Choroid plexus epithelial cell (primary cell): ENCODE data around the gene ZIC5.

ENCODE experiments used
- DNase-seq: peaks from one replicate; pipeline ENCODE4 v3.0.0-alpha.2; 2010; ENCODE audit warnings: low read depth
- H3K4me3 ChIP-seq: 2 replicates; pipeline ENCODE4 v1.5.1; 2011; ENCODE audit warnings: low read depth, mild to moderate bottlenecking, control low read depth, low read length, moderate library complexity
- CTCF ChIP-seq: conservative IDR thresholded peaks from 2 replicates; pipeline ENCODE4 v1.5.1; 2011; ENCODE audit warnings: low read depth, mild to moderate bottlenecking, control low read depth, inconsistent platforms, low read length, moderate library complexity

Gene ZIC5

DNA sequence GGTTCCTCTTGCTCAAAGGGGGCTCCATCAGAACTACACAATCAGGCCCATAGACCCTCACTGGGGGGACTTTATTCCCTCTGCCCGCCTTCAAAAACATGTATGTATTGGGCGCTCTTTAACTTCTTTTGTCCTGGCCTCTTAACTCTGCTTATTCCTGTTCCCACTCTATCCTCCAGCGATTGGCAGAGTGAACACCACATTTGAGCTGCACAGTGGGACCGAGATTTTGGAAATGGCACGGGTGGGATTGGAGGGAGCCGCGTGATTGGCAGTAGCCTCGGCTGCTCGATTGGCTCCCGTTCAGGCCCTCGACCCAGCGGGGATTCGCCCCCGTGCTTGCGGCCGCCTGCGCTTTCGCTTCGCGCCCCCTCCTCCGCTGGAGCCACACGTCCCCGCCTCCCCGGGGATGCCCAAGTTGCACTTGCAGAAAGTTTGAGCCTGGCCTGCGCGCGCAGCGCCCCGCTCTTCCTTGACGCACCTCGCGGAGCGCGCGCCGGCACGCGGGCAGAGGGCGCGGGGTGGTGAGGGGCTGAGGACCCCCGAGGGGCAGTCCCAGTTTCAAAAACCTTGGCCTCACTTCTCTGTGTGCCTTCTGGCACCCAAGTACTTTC, at the start of gene ZIC5:
Gene ZIC5, minus strand, starts transcription at position 192 of the 614 bp plus-strand sequence. Its CDS starts 164 bp downstream, at position 28.
- DNase-seq = peak; percentile 73
- peak within 1 kb of the TSS; percentile 69 for H3K4me3 ChIP-seq
- no peak for TF ChIP-seq CTCF

DNA sequence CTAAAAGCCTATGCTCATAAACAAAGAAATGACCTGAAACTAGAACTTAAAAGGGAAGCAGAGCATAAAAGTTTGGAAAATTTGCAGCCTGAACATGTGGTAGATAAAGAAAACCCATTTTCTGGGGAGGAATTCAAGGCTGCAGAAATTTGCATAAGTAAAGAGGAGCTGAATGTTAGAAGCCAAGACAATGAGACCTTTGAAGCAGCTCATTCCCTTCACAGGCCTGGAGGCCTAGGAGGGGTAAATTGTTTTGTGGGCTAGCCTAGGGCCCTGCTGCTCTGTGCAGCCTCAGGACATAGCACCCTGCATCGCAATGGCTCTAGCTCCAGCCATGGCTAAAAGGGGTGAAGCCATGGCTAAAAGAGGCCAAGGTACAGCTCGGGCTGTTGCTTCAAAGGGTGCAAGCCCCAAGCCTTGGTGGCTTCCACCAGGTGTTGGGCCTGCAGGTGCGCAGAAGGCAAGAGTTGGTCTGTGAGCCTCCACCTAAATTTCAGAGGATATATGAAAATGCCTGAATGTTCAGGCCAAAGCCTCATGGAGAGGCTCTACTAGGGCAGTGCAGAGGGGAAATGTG, 48.3 kb upstream of the ZIC5 start:
- DNase-seq = no peak
- TF ChIP-seq CTCF = no peak
- no peak overlapping the region for H3K4me3 ChIP-seq

- no peak for TF ChIP-seq CTCF
- DNase-seq = peak; percentile 52
- no peak overlapping the region for H3K4me3 ChIP-seq
These were observed 43.1 kb upstream of the ZIC5 start for GRCh38 chr13:100014621-100015020.

DNA sequence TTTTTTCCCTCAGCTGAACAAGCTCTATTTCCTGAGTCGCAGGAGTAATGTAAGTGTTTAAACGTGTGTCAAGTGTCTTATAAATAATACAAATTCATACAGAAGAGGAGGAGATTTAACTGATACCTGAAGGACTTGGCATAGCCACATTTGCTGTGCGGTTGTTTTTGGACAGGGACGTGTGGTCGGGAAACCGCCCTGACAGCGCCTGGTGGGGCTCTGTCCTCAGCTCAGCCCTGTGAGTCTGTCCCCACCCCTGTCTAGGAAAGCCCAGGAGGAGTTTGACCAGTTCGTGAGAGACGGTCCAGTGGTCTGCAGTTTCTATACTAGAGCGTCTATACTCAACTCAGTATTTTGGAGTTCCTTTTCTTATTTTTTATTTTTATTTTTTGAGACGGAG, 26.7 kb upstream of the ZIC5 start:
- TF ChIP-seq CTCF = no peak
- no peak overlapping the region for H3K4me3 ChIP-seq
- DNase-seq = no peak

DNA sequence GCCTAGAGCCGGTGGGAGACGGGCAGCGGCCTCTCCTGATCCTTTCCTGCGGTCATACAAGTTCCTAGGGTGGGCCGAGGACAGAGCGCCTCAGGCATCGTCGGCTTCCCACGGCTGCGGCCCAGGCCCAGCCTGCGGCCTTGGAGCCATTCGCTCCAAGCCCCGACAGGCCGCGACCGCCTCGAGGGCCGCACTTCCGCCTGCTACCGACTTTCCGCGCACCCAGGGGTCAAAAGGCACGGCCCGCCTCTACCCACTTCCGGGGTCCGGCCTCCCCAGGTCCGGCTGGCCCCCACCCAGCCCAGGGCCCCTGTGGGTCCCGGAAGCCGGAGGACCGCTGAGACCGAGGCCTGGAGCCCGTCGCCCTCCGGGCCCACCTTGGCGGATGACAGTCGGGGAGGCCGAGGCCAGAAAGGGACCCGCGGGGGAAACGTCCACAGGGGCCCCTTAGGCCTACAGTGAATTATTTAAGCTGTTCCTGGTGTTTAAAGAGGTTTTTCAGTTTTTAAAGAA, 26.2 kb upstream of the ZIC5 start:
- no peak for DNase-seq
- no peak for TF ChIP-seq CTCF
- H3K4me3 ChIP-seq = no peak overlapping the region

DNA sequence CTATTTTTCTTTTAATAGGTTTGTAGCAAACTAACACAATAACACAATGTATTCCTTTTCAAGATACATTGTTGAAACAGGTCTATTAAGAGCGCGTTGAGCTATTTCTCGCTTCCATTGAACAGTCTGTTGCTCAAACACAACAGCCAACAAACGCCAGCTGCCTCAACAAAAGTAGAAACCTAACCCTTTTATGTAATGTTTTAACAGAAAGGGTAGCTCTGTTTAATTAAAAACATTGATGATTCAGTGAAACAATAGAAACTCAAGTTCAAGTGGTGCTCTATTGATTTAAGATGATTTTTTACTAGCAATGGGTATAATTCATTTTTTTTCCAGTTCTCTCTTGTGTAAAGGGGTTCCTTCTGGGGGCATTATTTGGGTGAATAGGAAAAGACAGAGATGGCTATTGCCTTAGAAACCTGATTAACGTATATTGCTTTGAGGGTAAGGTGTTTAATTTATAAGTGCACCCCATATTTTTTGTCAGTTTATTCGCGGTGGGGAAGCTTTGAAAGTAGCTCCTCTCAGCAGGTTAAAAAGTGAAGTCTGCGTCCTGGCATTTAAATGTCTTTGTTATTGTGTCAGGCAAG, 24.9 kb upstream of the ZIC5 start:
- H3K4me3 ChIP-seq = peak overlapping the region; percentile 54
- DNase-seq = no peak
- no peak for TF ChIP-seq CTCF
